GM18907 (cell line): Measurements from ENCODE around the gene CEMP1.
"Not testable (repeated sequence)": the region's sequence is repeated elsewhere in the genome, so short reads cannot be mapped to it uniquely, and the experiment has no call there.

Experiments used
- ATAC-seq: cut with Tn5 transposase; IDR thresholded peaks from one replicate; pipeline ENCODE4 v1.9.1; 2021; ENCODE audit warnings: mild to moderate bottlenecking, moderate library complexity; ENCODE audit not compliant: unreplicated experiment

The CEMP1 gene

DNA sequence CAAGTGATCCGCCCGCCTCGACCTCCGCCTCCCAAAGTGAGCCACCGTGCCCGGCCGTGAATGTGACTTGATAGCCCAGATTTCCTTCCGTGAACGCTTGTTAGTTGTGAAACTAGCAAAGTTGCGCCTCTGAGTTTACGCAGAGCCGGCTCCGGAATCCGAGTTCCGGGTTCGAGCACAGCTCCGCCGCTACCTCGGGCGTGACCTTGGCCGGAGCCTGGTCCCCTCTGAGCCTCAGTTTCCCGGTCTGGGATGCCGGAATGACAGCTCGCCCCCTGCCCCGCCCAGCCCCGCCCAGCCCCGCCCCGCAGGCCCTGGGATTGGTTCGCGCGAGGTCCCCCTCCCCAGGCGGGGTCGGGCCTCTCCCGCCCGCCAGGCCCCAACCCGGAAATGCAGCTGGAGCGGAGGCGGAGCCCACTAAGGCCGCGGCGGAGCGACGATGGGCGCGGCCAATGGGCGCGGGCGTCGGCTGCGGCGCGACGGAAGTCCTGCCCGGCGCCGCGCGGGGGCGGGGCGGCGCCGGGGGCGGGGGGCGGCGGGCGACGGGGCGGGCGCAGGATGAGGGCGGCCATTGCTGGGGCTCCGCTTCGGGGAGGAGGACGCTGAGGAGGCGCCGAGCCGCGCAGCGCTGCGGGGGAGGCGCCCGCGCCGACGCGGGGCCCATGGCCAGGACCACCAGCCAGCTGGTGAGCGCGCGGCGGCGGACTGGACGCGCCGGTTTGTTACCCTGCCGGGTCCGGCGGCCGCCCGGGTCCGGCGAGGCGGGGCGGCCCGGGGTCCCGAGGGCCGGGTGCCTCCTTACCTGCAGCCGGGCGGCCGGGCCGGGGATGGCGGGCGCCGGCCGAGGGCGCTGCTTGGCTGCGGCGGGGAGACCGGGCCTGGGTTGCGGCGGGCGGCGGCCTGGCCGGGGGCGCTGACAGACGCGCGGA, 6.5 kb upstream of the CEMP1 start, which contains the start of gene PDPK1:
PDPK1 (plus strand) TSS at position 571 of the 929 bp plus-strand sequence; CDS start at position 663, 92 bp downstream.
- ATAC-seq: peak; percentile 77

DNA sequence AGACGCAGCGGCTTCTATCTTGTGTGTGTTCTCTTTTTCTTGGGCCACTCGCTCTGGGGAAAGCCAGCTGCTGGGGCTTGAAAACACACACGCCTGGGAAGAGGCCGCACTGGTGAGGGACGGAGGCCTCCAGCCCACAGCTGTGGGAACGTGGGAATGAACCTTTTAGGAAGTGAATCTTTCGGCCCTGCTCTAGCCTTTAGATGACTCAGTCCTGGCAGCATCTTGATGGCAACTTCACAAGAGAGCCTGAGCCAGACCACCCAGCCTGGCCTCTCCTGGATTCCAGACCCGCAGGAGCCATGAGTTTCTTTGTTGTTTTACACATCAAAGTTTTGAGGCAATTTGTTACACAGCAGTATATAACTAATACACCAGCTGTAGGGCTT, 4.4 kb upstream of the CEMP1 start:
- ATAC-seq: no peak

GRCh38 chr16:2534335-2534734, 3.1 kb upstream of the CEMP1 start:
- not testable (repeated sequence) for ATAC-seq

DNA sequence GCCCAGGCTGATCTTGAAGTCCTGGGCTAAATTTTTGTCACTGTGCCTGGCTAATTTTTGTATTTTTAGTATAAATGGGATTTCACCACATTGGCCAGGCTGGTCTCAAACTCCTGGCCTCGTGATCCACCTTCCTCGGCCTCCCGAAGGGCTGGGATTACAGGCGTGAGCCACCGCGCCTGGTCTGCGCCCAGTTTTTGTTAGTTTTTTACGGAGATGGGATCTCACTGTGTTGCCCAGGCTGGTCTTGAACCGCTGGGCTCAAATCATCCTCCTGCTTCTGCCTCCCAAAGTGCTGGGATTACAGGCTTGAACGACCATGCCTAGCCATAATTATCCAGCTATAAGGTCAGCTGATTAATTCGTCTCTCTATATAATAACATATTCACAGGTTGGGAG, 2.7 kb upstream of the CEMP1 start:
- no peak for ATAC-seq

- not testable (repeated sequence) for ATAC-seq
These were observed 2.0 kb upstream of the CEMP1 start for GRCh38 chr16:2533142-2533755.

- ATAC-seq: no peak
These were observed 1.4 kb upstream of the CEMP1 start for GRCh38 chr16:2532494-2533141.

DNA sequence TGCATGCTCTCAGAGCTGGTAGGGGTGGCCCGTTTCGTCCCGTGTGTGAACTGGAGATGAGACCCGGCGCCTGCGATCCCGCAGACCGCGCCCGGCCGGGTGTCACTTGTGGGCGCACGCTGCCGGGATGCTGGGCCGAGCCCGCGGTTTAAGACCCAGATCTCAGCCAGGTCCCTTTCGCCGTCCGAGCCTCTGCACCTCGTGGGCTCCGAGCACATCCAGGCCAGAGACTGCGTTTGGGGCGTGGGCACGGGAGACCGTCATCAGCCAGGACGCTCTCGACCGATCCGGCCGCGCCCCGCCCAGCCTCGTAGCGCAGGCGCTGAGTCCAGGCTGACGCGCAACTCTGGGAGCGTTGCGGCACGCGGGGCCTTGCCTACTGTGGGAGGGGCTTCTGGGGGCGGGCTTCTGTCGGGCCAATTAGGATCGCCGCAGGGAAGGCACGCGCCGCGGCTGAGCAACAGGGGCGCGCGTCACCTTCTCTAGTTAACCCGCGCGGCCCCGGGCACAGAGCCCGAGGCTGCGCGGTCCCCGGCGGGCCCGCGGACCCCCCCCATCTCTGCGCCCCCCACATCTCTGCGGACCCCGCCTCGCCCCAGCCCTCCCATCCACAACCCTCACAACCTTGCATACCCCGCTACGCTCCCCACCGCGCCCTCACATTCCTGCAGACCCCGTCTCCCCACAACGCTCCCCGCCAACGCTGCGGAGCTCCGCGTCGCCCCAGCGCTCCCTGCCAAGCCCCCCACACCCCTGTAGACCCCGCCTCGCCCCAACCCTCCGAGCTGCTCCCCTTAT, 687 bp upstream of the CEMP1 start:
- ATAC-seq: peak; percentile 71

DNA sequence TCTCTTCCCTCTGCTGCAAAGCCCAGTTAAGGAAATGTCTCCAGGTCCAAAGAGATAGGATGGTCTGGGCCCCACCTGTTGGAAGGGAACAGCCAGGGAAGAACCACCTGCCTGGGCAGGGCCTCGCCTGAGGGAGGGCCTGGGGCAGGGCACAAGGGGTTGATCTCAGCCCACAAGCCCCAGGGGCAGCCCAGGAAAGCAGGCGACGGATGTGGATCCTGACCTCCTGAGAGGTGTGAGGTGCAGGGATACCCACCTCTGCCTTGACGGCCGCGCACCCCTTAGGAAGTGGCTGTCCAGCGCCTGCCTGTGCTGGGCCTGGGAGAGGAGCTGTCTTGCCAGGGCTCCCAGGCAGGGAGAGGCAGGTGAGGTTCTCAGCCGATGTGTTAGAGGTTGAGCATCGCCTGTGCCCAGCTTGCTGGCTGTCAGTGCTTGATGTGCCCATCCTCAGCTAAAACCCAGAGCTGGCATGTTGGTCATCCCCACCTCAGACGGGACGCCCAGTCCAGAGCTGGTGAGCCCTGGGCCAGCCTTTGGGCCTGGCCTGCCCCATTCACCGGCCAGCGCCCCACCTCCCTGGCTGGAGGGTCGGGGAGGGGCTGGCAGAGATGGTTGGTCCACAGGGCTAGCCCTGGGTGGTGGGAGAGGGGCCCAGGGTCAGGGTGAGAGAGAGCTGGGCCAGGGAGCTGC, 434 bp downstream of the CEMP1 start:
- ATAC-seq: no peak

DNA sequence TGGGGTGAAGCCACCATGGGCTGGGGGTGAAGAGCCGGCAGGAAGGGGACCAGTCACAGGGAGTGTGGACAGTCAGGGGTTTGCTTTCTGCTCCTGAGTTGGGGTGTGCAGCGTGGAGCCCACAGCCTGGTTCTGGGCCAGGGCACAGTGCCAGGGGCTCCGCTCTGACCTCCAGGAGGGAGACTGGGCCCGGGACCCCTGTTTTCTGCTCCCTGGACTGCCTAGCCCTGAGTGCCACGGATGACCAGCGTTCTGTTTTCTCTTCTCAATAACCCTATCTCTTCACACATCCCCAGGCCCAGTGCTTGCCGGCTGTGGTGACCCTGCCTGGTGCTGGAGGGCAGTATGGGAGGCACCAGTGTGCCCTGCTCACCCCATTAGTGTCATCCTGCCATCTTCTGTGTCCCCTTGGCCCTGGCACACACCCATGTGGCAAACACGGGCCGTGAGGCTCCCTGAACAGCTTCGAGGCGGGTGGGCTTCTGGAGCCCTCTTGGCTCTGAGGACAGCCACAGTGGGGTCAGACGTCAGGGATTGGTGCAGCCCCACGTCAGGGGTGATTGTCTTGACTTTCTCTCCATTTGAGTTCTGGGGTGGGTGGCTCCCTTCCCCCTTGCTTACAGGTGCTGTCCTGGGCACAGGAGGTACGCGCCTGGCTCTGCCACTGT, 1.1 kb downstream of the CEMP1 start:
- ATAC-seq: no peak

DNA sequence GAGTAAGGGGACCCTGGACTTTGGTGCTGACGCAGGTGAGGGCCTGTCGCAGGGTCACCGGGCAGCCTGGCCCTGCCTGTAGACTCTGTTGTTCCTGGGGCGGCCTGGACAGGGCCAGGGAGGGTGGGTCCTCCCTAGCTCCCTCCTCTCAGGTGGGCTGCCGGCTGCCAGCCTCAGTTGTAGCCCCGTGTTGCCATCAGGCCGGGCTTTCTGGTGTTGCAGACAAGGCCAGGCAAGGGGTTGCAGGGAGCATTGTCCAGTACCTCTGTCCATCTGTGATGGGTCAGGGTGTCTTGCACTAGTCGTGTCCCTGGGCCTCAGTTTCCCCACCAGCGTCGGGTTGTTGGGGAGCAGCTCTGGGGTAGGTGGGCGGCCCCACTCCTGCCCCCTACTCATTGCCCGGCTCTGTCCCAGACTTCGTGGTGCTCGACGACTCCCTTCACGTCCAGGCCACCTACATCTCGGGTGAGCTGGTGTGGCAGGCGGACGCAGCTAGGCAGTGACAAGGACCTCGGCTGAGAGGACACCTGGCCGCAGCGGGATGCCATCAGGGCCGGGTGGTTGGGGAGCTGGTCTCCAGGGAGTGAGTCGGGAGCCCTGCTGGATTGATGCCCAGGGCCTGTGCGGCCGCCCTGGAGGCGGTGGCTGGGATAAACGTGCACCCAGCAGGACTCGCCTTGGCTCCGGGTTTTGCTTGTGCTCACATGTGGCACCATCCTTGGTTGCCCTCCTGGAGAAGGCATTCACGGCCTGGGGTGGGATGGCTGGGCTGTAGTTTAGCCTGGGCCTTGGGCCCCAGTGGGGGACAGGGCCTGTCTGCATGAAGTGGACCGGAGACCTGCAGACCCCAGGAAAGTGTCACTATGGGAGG, 1.9 kb downstream of the CEMP1 start:
- ATAC-seq: no peak

DNA sequence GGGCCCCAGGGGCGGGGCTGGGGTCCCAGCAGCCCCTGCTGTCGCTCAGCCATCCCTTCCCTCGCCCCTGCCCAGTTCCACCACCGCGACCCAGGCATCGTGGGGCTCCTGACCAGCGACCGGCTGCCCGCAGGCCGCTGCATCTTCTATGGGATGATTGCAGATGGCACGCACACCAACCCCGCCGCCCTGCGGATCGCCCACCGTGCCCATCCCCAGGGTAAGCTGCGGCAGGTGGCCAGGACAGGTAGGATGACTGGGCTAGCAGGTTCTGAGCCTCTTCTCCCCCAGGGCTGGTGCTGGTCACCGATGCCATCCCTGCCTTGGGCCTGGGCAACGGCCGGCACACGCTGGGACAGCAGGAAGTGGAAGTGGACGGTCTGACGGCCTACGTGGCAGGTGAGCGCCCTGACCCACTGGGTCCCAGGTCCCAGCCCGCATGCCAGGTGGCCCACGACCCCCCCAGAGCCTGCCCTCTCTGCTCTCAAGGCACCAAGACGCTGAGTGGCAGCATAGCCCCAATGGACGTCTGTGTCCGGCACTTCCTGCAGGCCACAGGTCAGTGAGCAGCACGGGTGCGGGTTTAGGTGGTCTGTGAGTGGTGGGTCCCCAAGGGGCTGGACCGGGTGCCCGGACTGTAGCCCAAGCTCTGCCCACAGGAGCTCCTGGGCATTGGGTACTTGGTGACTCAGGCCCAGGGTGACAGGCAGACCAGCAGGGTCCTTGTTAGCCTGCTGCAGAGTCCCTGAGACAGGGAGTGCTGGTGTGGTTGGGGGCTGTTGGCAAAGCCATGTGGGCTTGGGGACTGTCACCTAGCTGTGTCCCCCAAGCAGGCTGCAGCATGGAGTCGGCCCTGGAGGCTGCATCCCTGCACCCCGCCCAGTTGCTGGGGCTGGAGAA, 2.8 kb downstream of the CEMP1 start:
- no peak for ATAC-seq

DNA sequence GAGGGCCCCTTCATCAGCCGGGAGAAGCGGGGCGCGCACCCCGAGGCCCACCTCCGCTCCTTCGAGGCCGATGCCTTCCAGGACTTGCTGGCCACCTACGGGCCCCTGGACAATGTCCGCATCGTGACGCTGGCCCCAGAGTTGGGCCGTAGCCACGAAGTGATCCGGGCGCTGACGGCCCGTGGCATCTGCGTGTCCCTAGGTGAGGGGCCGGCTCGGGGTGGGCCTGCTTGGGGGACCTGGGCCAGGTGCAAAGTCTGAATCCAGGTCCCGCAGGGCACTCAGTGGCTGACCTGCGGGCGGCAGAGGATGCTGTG, 3.5 kb downstream of the CEMP1 start:
- no peak for ATAC-seq

DNA sequence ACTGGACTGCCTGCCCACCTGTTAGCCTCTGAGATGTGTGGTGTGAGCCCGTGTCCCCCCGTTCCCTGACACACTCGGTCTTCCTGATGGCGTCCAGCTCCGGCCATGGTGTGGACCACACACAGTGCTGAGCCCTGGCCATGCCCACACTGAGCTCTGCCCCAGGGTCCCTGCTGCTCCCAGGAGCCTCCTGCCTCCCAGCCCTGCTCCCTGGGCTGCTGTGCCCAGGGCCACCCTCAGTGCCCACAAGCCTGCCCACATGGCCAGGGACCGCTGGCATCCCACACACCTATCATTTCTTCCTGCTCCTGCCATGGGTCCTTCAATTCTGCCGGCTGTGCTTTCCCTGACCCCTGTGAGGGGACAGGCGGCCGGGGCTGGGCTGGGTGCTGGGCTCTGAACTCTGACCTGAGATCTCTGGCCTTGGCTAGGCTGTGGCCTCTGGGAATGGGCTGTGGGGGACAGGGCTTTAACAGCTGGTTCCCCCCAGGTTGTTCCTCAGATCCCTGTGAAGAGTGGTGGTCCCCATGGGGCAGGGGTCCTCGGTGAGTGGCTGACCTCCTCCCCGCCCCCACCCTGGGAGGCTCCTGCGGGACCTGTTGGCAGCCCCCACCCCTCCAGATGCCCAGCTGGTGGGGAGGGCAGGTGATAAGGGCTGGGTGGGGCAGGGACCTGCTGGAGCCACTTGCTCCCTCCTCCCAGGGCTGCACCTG, 4.0 kb downstream of the CEMP1 start:
- ATAC-seq: no peak

DNA sequence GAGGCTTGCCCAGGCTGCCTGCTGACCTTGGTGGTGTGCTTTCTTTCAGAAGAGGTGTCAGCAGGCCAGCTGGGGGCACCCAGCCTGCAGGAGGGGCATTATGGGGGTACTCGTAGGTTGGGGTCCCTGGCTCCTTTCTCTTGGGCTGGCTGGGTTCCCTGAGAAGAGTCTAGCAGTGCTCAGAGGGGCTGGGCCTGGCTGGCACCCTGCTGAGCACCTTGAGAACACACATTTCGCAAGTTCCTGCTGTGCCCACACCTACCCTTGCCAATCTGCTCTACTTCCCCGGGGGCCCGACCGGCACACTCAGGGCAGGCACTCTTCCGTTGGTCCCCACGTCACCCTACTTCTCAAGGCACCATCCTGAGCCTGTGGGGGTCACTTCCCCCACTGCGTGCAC, 5.1 kb downstream of the CEMP1 start:
- ATAC-seq: no peak

DNA sequence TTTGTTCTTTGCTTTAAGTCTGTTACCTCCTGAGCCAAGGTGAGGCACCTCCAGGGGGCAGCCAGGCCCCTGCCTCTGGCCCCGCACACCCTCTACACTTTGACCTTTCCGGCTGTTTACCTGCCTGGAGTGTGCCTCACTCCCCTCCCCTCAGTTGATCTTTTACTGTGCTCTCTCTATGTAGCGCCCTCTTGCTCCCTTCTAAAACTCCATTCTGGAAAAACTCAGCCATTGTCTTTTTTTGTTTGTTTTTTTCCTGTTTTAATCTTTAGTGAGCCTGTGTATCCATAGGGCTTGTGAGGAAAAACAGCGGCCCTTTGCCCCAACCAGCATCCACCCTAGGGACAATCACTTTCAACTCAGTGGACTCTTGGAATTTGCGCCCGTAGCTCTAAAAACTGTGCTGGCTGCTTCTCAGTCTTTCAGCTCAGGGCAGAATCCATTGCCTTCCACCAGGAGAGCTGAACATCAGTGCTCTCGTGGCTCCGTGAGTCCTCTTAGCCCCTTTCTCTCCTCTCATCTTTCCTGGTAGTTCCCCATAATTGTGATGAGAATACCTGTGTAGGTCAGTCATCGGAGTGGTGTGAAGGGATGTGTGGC, 6.8 kb downstream of the CEMP1 start:
- ATAC-seq: no peak

GRCh38 chr16:2523801-2524231, 7.4 kb downstream of the CEMP1 start:
- no peak for ATAC-seq
